H9 (cell line): ENCODE results near the gene FGD6. TPM values are rescaled to one million over a fixed set of nuclear protein-coding genes. Genes with fewer than 3 reads are reported as not detected.

Source experiments
- DNase-seq: peaks from one replicate; pipeline ENCODE4 v3.0.0-alpha.2; 2017
- H2AFZ ChIP-seq: one replicate; pipeline ENCODE4 v1.6.1; 2013; ENCODE audit warnings: mild to moderate bottlenecking, low read length, control low read depth, moderate library complexity
- H2AK5ac ChIP-seq: 2 replicates; pipeline ENCODE4 v1.6.1; 2013; ENCODE audit warnings: low read length, control low read depth, mixed read lengths; ENCODE audit not compliant: insufficient read length
- H2BK120ac ChIP-seq: one replicate; pipeline ENCODE4 v1.6.1; 2013; ENCODE audit warnings: low read depth, mild to moderate bottlenecking, low read length, control low read depth, inconsistent platforms; ENCODE audit not compliant: poor library complexity, severe bottlenecking
- H2BK12ac ChIP-seq: 2 replicates; pipeline ENCODE4 v1.6.1; 2013; ENCODE audit warnings: low read length, control low read depth, mixed read lengths, low read depth; ENCODE audit not compliant: insufficient read length
- H2BK15ac ChIP-seq: 2 replicates; pipeline ENCODE4 v1.6.1; 2013; ENCODE audit warnings: low read depth, low read length, control low read depth
- H2BK20ac ChIP-seq: one replicate; pipeline ENCODE4 v1.6.1; 2013; ENCODE audit warnings: low read depth, mild to moderate bottlenecking, low read length, control low read depth, inconsistent platforms; ENCODE audit not compliant: poor library complexity, severe bottlenecking
- H2BK5ac ChIP-seq: 2 replicates; pipeline ENCODE4 v1.6.1; 2013; ENCODE audit warnings: low read length, control low read depth, mixed read lengths; ENCODE audit not compliant: insufficient read length
- H3K14ac ChIP-seq: 2 replicates; pipeline ENCODE4 v1.6.1; 2013; ENCODE audit warnings: low read length, control low read depth; ENCODE audit not compliant: insufficient read depth
- H3K18ac ChIP-seq: 2 replicates; pipeline ENCODE4 v1.6.1; 2013; ENCODE audit warnings: low read depth, mild to moderate bottlenecking, mixed read lengths, low read length, control low read depth; ENCODE audit not compliant: insufficient read length
- H3K23ac ChIP-seq: 2 replicates; pipeline ENCODE4 v1.6.1; 2013; ENCODE audit warnings: low read length, control low read depth, mixed read lengths, low read depth; ENCODE audit not compliant: insufficient read length
- H3K23me2 ChIP-seq: 2 replicates; pipeline ENCODE4 v1.6.1; 2013; ENCODE audit warnings: low read depth, mild to moderate bottlenecking, mixed read lengths, low read length, control low read depth; ENCODE audit not compliant: insufficient read length, poor library complexity, severe bottlenecking
- H3K27ac ChIP-seq: 2 replicates; pipeline ENCODE4 v1.5.1; 2013; ENCODE audit warnings: low read length, control low read depth, mixed read lengths, low read depth; ENCODE audit not compliant: insufficient read length
- H3K27me3 ChIP-seq: 2 replicates; pipeline ENCODE4 v1.6.1; 2013; ENCODE audit warnings: low read length, control low read depth, inconsistent platforms; ENCODE audit not compliant: insufficient read depth
- H3K4ac ChIP-seq: 2 replicates; pipeline ENCODE4 v1.6.1; 2013; ENCODE audit warnings: low read depth, mild to moderate bottlenecking, control low read depth, inconsistent platforms, low read length, moderate library complexity
- H3K4me1 ChIP-seq: 2 replicates; pipeline ENCODE4 v1.6.1; 2013; ENCODE audit warnings: low read length, control low read depth, inconsistent platforms; ENCODE audit not compliant: insufficient read depth
- H3K4me2 ChIP-seq: 2 replicates; pipeline ENCODE4 v1.6.1; 2013; ENCODE audit warnings: low read length, control low read depth, mixed read lengths; ENCODE audit not compliant: insufficient read length, insufficient read depth
- H3K56ac ChIP-seq: 2 replicates; pipeline ENCODE4 v1.6.1; 2013; ENCODE audit warnings: low read depth, mild to moderate bottlenecking, mixed read lengths, low read length, control low read depth; ENCODE audit not compliant: insufficient read length
- H3K79me1 ChIP-seq: 2 replicates; pipeline ENCODE4 v1.6.1; 2013; ENCODE audit warnings: low read depth, mild to moderate bottlenecking, moderate library complexity, low read length, control low read depth, inconsistent platforms; ENCODE audit not compliant: insufficient read depth, poor library complexity, severe bottlenecking
- H3K79me2 ChIP-seq: 2 replicates; pipeline ENCODE4 v1.6.1; 2013; ENCODE audit warnings: low read length, control low read depth, inconsistent platforms; ENCODE audit not compliant: insufficient read depth
- H3K9ac ChIP-seq: 2 replicates; pipeline ENCODE4 v1.6.1; 2013; ENCODE audit warnings: low read length, control low read depth, mixed read lengths; ENCODE audit not compliant: insufficient read length; ENCODE audit errors: extremely low read depth
- H3K9me3 ChIP-seq: one replicate; pipeline ENCODE4 v1.6.1; 2013; ENCODE audit warnings: low read depth, low read length, inconsistent platforms; ENCODE audit not compliant: control insufficient read depth
- H3T11ph ChIP-seq: one replicate; pipeline ENCODE4 v1.6.1; 2013; ENCODE audit warnings: mild to moderate bottlenecking, low read length, control low read depth, inconsistent platforms
- H4K20me1 ChIP-seq: one replicate; pipeline ENCODE4 v1.6.1; 2013; ENCODE audit not compliant: control insufficient read depth, insufficient read length, insufficient read depth
- H4K5ac ChIP-seq: 2 replicates; pipeline ENCODE4 v1.6.1; 2013; ENCODE audit warnings: low read depth, mild to moderate bottlenecking, mixed read lengths, low read length, control low read depth; ENCODE audit not compliant: insufficient read length
- H4K8ac ChIP-seq: replicated peaks from 2 replicates; pipeline ENCODE4 v1.6.1; 2013; ENCODE audit warnings: low read length, control low read depth, mixed read lengths, low read depth; ENCODE audit not compliant: insufficient read length
- H4K91ac ChIP-seq: 2 replicates; pipeline ENCODE4 v1.6.1; 2013; ENCODE audit warnings: low read depth, mild to moderate bottlenecking, moderate library complexity, mixed read lengths, low read length, control low read depth; ENCODE audit not compliant: insufficient read length
- H3K27ac Mint-ChIP-seq, 3 experiments: 2 replicates in 2 of 3; 3 replicates in 1 of 3; pipeline ENCODE4 v1.8.0; 2020 to 2021; ENCODE audit warnings: mixed read lengths in 3 of 3, mild to moderate bottlenecking in 1 of 3, moderate library complexity in 1 of 3
- H3K27me3 Mint-ChIP-seq: 2 replicates; pipeline ENCODE4 v1.8.0; 2021; ENCODE audit warnings: low read depth, mild to moderate bottlenecking, moderate library complexity, mixed read lengths
- H3K36me3 Mint-ChIP-seq, 3 experiments: 2 replicates in 2 of 3; 3 replicates in 1 of 3; pipeline ENCODE4 v1.8.0; 2020 to 2021; ENCODE audit warnings: low read depth in 3 of 3, mixed read lengths in 3 of 3; ENCODE audit not compliant: insufficient read depth in 1 of 3
- H3K4me1 Mint-ChIP-seq, 2 experiments: 2 replicates each; pipeline ENCODE4 v1.8.0; 2020; ENCODE audit warnings: mixed read lengths in 2 of 2
- H3K4me3 Mint-ChIP-seq, 2 experiments: 2 replicates in 1 of 2; 3 replicates in 1 of 2; pipeline ENCODE4 v1.8.0; 2020 to 2021; ENCODE audit warnings: mild to moderate bottlenecking in 2 of 2, mixed read lengths in 2 of 2, moderate library complexity in 1 of 2
- H3K9me3 Mint-ChIP-seq, 2 experiments: 2 replicates in 1 of 2; 3 replicates in 1 of 2; pipeline ENCODE4 v1.8.0; 2020; ENCODE audit warnings: mild to moderate bottlenecking in 2 of 2, mixed read lengths in 2 of 2, moderate library complexity in 1 of 2
- WGBS: extraction: QIAGEN DNeasy Blood & Tissue Kit; methylation state at CpG from one replicate; pipeline ENCODE4 v1.1.7; 2013; ENCODE audit warnings: missing lambda C conversion rate, low lambda C conversion rate, mixed read lengths; ENCODE audit not compliant: insufficient read length; ENCODE audit errors: extremely low coverage; 5-methylcytosine and 5-hydroxymethylcytosine counted together
- total RNA-seq: library from RNA; stranded (reverse); gene quantifications from 2 replicates; pipeline ENCODE4 v1.2.1, GENCODE V29; 2021
- TF ChIP-seq, protein P1 (sequence below): fragments of 200-600 bp; sonication (generic); conservative IDR thresholded peaks from 3 replicates; pipeline ENCODE4 v1.8.0; 2021; ENCODE audit warnings: antibody characterized with exemption, mild to moderate bottlenecking

Gene FGD6
- total RNA-seq, 1 experiment from 2014 or later = 39.5 TPM

DNA sequence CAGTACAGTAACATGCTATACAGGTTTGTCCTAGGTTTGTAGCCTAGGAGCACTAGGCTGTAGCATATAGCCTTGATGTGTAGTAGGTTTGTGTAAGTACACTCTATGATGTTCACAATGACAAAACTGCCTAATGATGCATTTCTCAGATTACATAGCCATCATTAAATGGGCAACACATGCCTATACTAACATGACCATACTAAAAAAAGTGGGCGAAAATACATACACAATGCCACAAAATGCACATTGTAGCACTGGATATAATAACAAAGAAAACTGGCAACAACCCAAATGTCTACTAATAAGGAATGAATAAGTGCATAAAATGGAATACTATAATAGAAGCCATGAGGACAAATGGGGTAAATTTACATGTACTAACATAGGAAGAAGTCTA, 182.5 kb downstream of the FGD6 start:
- no peak overlapping the region for H3K4me2 ChIP-seq
- H3K36me3 Mint-ChIP-seq = peaks cover 7 to 37% (median 36%) of the 10 kb centered on the region in 3 experiments; a peak in 5 of 7 replicates
- H4K8ac ChIP-seq = no peak overlapping the region
- H3K27me3 Mint-ChIP-seq = no peaks in the 10 kb centered on the region
- no peak for DNase-seq
- H3K27ac ChIP-seq = no peak overlapping the region
- WGBS = no CpG with 5 or more reads among the region's 1 CpG
- no peak overlapping the region for H3K14ac ChIP-seq
- H3K4me1 ChIP-seq = no peaks in the 10 kb centered on the region
- no peaks in the 10 kb centered on the region for H4K20me1 ChIP-seq
- H2AK5ac ChIP-seq = no peak overlapping the region
- no peak overlapping the region for H2BK120ac ChIP-seq
- H3K4me1 Mint-ChIP-seq = no peaks in the 10 kb centered on the region
- H2AFZ ChIP-seq = no peak overlapping the region
- H3T11ph ChIP-seq = no peak overlapping the region
- H4K5ac ChIP-seq = no peak overlapping the region
- no peak overlapping the region for H3K18ac ChIP-seq
- H3K27ac Mint-ChIP-seq = no peak overlapping the region
- H3K56ac ChIP-seq = no peak overlapping the region
- no peak overlapping the region for H3K9ac ChIP-seq
- H3K23me2 ChIP-seq = no peaks in the 10 kb centered on the region
- no peak overlapping the region for H3K4me3 Mint-ChIP-seq
- H3K79me1 ChIP-seq = no peaks in the 10 kb centered on the region
- H3K23ac ChIP-seq = no peak overlapping the region
- no peaks in the 10 kb centered on the region for H3K79me2 ChIP-seq
- H2BK15ac ChIP-seq = no peak overlapping the region
- H2BK20ac ChIP-seq = no peak overlapping the region
- H4K91ac ChIP-seq = no peak overlapping the region
- no peak overlapping the region for H2BK5ac ChIP-seq
- H3K9me3 ChIP-seq = no peaks in the 10 kb centered on the region
- H2BK12ac ChIP-seq = no peak overlapping the region
- no peaks in the 10 kb centered on the region for H3K27me3 ChIP-seq
- H3K4ac ChIP-seq = no peak overlapping the region
- no peaks in the 10 kb centered on the region for H3K9me3 Mint-ChIP-seq
- TF ChIP-seq, protein P1, sequence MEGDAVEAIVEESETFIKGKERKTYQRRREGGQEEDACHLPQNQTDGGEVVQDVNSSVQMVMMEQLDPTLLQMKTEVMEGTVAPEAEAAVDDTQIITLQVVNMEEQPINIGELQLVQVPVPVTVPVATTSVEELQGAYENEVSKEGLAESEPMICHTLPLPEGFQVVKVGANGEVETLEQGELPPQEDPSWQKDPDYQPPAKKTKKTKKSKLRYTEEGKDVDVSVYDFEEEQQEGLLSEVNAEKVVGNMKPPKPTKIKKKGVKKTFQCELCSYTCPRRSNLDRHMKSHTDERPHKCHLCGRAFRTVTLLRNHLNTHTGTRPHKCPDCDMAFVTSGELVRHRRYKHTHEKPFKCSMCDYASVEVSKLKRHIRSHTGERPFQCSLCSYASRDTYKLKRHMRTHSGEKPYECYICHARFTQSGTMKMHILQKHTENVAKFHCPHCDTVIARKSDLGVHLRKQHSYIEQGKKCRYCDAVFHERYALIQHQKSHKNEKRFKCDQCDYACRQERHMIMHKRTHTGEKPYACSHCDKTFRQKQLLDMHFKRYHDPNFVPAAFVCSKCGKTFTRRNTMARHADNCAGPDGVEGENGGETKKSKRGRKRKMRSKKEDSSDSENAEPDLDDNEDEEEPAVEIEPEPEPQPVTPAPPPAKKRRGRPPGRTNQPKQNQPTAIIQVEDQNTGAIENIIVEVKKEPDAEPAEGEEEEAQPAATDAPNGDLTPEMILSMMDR = no peak

Other genes with a start within 250 kb of the FGD6 start
- gene NDUFA12, start 213.8 kb downstream of the FGD6 start, total RNA-seq = 104 and 105 TPM in 2 replicates
- gene NR2C1, start 143.8 kb downstream of the FGD6 start, total RNA-seq = 42.5 and 47.0 TPM in 2 replicates
- 67.1 and 69.8 TPM in 2 replicates for gene VEZT, start 340 bp upstream of the FGD6 start, total RNA-seq